Measurements from ENCODE around the gene ANAPC4.

ANAPC4 gene

DNA sequence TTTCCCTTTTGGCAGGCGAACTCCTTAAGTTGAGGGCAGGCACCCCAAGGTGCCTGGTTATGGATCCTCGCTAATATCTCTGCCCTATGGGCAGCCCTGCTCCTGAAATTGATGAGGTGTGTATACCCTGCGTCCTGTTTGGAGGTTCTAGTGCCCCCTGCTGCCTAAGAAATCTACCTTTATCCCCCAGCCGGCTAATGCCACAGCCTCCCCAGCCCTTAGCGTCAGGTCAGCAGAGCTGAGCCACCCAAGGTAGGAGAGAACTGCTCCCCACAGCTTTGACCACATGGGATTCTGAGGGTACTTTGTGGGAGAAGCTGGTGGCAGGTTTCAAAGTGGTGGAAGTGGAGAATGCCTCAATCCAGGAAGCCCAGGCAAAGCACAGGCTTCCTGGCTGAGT is 50.8 kb downstream of the ANAPC4 start:
- DNase-seq (ENCODE audit: insufficient read length, low spot score) (no peak), FAIRE-seq (no peak)

DNA sequence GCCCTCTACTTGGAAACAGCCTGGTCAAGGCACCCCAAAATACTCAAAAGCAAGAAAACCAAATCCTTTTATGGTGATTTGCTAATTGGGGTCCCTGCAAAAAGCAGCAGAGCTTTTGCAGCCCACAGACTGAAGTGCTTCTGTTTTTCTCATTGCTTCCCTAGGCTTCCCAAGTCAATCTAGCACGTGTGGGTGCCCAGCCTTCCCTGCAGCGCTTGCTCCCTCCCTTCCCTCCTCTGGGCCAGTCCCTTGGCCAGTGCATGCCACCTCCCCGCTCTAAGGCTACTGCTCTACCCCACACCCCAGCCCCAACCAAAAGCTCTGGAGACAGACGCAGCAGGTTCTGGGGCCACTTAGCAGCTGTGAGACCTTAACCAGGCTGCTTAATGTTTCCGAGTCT is 53.6 kb downstream of the ANAPC4 start:
- FAIRE-seq (no peak), DNase-seq (ENCODE audit: insufficient read length, low spot score) (no peak)

DNA sequence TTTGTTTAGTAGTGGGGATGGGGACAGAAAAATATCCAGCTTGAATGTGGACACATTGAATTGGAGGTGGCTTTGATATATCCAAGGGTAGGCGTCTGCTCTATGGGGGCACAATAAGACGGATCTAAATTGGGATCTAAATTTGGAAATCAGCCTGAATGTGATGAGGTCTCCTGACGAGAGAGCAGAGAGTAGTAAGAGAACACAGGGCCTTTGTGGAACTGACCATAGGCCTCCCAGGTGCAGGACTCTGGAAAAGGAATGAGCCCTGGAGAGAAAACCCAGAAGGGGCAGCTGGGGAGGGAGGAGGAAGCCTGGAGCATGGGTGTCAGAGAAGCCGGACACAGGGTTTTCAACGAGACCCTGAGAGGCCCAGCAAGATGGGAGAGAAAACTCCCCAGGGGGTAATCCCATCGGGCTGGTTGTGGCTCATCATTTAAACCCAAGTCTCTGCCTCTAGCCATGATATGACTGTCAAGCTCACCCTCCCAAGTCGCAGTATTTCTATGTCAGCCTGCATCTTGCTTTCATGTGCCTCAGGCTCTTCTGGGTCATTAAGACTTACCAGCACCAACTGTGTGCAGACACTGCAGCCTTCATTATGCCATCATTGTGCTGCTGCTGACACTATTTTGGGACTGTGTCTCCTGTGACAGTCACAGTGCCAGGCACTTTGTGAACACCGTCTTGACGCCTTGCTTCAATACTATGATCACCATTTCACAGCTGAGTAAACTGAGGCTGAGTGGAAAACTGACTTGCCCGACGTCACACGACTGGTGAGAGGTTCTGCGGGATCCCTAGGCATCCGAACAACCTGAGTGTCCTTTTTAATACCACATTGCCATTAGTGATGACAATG is 57.1 kb downstream of the ANAPC4 start:
- DNase-seq (ENCODE audit: insufficient read length, low spot score) (no peak), FAIRE-seq (no peak)

DNA sequence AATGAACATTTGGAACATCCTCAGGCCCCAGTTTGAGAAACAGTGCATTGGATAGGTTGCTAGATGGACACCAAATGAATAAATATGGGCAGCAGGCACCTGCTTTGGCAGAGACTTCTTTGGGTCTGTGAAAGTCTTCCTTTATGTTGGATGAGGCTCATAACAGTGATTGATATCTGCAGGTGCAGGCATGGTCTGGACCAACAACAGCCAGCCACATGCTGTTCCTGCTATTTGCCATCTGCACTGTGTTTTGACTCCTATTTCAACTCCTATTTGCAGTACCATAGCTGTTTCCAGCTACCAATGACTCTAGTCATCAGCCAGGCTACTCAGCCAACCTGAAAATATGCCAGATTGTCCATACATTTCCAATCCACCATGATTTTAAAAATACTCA is 60.9 kb downstream of the ANAPC4 start:
- no peak for DNase-seq (ENCODE audit: insufficient read length, low spot score)

DNA sequence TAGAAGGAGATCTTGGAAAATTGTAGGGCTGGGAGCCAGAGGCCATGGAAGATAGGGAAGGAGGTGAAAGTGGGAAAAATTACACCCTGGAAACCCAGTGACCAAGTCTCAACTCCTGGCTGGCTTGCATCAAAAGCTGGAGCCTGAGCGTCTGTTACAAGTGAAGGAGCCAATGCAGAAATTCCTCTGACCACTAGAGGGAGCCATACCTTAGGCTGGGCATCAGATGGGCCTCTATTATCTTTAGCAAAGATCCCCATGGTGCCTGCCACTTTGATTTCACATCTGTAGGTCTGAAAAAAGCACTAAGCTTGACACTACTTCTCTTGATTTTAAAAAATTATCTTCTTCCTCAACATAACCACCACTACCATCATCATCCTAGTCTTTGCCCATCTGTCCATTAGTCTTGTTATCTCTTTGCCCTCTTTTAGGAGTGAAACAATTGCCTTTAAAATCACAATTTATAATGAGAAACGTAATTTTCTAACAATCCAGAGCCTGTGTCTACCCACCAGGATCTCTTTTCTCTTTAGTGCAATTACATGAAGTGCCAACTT is 62.9 kb downstream of the ANAPC4 start:
- peak; percentile 40 for FAIRE-seq

More for the DNA sequence above, 60.9 kb downstream of the ANAPC4 start:
- no peak for FAIRE-seq

DNA sequence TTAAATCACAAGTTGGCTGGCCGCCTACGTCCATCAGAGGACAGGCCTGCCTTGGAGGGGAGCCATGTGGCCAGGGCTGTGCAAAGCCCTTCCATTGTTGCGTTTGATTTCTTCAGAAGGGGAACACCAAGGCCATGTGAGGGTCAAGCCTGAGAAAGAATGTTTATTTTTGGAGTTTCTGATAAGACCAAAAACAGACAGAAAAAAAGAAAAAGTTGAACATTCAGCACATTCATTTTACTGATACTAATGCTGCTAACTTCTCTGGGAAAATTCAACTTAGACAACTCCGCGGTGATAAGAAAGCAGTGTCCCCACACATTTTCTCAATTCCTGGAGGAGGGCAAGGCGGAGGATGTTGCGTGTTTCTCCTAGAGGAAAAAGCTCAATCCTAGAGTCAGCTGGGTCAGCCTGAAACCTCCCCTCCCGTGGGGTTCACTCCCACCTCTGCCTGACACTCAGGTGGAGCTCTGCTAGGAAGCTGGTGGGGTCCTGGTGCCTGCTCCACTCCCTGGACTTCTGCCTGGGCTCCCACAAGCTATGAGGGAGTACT is 63.5 kb downstream of the ANAPC4 start:
- no peak for DNase-seq (ENCODE audit: insufficient read length, low spot score)
- FAIRE-seq = no peak

More for the DNA sequence above, 62.9 kb downstream of the ANAPC4 start:
- peak; percentile 73 for DNase-seq (ENCODE audit: insufficient read length, low spot score)

DNA sequence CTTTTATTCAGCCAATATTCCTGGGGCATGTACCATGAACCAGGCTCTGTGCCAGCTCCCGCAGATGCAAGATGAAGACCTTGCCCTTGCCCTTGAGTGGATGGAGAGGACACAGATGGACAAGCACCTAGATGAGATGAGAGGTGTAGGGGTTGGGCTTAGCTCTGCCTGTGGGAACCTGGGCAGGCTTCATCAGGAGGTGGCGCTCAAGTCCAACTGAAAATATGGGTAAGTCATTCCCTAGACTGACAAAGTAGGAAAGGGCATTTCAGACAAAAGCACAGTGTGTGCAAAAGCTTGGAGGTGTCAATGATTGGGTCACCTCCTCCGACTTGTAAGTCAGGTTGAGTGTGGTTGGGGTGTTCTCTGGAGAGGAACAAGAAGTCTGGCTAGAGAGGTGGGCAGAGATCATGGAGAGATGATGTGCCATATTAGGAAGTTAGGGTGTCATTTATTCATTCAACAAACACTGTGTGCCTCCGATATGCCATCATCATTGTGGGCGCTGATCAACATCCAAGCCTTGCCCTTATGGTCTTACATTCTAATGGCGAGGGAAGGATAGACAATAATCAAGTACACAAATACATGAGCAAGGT is 64.6 kb downstream of the ANAPC4 start:
- DNase-seq (ENCODE audit: insufficient read length, low spot score) (no peak), FAIRE-seq (no peak)

DNA sequence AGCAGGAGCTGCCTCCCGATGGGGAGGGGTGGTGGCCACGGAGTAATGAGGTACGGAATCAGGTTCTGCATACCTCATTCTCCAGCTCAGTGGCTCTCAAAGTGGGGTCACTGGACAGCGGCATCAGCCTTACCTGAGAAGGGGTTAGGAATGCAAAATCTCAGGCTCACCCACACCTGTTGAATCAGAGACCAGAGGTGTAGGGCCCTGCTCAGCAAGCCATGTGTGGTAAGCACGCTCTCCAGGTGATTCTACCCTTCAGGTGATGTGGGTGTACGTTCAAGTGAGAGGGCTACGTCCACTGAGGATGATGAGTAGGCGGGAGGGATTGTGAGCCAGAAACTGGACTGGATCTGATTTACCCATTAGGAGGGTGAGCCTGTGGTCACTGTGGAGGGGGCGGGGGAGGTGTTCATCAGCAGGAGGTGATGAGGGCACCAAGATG is 65.8 kb downstream of the ANAPC4 start:
- DNase-seq (ENCODE audit: insufficient read length, low spot score) (no peak), FAIRE-seq (no peak)

DNA sequence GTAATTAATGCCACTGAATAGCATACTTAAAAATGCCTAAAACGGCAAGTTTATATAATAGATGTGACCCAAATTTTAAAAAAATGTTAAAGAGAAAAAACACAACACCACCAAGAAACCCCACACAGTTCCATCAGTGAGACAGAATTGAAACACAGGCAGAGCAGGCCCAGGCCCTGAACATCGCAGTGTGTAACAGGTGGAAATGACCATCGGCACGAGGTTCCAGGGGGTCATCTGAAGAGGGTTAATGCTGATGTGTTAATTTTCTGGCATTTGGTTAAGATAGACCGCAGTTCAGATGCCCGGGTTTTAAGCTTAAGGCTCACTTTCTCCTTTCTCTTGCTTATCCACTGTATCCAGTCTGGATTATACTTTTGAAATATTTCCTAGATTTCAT is 66.8 kb downstream of the ANAPC4 start:
- FAIRE-seq (no peak), DNase-seq (ENCODE audit: insufficient read length, low spot score) (no peak)

DNA sequence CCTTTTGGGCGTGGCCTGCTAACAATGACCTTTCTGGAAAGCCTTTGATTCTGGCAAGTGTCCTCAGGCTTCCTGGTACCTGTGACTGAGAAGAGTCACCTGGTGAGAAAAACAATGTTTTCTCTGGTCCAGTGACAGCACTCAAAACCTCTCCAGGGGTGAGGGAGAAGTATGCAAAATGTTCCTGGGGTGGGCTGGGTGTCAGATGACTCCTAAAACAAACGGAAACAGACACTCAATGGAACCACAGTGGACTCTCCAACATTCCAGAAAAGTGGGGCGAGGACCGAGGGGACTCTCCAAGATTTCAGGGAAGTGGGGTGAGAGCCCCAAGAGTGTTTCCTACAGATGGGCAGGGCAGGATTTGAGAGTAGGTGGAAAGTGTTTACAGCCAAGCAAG is 69.5 kb downstream of the ANAPC4 start:
- FAIRE-seq = no peak

DNA sequence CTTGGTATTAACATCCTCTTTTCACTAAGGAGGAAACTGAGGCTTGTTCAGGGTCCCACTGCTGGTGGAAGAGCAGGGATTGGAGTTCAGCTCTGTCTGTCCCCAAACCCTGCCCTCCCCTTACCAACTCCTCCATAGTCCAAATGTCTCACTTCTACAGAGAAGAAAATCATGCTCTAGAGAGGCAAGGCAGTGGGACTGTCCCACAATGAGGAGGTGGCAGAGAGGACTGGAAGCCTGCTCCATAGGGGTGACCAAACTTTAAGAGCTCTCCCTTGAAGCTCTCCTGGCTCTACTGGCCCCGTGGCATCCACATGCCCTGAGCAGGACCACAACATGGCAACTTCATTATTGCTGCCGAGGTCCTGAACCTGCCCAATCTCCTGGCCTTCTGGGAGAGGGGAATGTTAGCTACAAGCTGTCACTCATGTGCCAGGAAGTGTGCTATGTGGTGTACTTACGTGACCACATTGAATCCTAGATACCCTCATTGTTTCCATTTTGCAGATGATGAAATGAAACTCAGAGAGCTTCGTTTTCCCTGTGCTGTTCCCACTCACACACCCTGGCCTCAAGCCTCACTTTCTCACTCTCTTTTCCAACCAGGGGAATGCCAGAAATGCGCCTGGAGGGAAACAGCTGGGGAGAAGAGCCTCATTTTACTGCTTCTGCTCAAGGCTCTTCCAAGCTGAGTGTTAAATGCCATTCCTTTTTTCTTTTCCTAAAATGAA is 71.5 kb downstream of the ANAPC4 start:
- no peak for DNase-seq (ENCODE audit: insufficient read length, low spot score)
- no peak for FAIRE-seq

More for the DNA sequence above, 69.5 kb downstream of the ANAPC4 start:
- no peak for DNase-seq (ENCODE audit: insufficient read length, low spot score)

DNA sequence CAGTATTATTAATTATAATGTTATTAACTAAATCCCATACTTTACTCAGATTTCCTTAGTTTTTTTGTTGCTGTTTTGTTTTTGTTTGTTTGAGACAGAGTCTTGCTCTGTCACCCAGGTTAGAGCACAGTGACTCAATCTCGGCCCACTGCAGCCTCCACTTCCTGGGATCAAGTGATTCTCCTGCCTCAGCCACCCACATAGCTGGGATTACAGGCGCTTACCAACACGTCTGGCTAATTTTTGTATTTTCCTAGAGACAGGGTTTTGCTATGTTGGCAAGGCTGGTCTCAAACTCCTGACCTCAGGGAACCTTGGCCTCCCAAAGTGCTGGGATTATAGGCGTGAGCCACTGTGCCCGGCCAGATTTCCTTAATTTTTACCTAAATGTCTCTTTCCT is 72.2 kb downstream of the ANAPC4 start:
- no peak for DNase-seq (ENCODE audit: insufficient read length, low spot score)
- FAIRE-seq = no peak

DNA sequence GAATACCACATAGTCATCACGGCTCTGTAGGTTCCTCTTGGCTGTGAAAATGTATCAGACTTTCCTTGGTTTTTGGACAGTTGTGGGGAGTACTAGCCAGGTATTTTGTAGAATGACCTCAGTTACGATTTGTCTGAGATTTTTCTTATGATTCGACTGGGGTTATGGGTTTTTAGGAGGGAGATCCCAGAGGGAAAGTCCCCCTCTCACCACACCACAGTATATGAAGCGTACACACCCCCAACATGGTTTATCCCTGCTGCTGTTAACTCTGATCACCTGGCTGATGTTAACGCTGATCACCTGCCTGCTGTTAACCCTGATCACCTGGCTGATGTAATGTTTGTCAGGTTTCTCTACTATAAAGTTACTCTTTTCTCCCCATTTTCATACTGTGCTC is 72.6 kb downstream of the ANAPC4 start:
- FAIRE-seq (no peak), DNase-seq (ENCODE audit: insufficient read length, low spot score) (no peak)

DNA sequence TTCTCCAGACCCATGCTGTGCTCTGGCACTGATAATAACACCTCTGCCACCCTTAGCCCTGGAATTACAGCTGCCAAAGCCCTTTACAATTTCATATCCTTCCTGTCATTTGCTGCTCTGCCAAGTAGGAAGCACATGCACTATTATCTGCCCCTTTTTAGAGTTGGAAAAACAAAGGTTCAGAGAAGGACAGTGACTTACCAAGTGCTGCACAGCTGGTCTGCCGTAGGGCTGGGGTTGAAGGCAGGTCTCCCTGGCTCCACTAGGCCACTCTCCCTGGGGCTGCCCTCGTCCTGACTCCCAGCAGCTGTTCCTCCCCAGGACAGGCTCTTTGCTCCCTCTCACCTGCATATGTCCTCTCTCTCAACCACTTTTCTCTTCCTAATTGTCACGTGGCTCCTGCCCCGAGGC is 73.4 kb downstream of the ANAPC4 start:
- no peak for DNase-seq (ENCODE audit: insufficient read length, low spot score)
- no peak for FAIRE-seq

DNA sequence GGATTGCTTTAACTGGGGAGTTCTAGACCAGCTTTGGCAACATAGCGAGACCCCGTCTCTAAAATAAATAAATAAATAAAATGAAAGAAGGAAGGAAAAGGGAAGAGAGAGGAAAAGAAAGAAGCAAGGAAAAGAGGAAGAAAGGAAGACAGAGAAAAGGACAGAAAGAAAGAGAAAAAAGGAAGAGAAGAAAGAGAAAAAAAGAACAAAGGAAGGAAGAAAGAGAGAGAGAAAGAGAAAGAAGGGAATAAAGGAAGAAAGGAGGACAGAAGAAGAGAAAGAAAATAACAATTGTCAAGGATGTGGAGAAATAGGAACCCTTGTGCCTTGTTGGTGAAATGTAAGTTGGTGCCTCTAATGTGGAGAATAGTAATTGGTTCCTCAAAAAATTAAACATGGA is 74.6 kb downstream of the ANAPC4 start:
- no peak for FAIRE-seq
- DNase-seq (ENCODE audit: insufficient read length, low spot score) = no peak

DNA sequence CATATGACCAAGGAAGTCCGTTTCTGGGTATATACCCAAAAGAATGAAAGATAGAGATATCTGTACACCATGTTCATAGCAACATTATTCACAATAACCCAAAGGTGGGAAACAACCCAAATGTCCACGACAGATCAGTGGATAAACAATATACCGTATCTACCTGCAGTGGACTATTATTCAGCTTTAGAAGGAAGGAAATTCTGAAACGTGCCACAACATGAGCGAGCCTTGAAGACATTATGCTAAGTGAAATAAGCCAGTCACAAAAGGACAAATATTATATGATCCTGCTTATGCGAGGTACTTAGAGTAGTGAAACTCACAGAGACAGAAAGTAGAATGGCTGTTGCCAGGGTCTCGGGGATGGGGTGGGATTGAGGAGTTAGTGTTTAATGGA is 75.0 kb downstream of the ANAPC4 start:
- DNase-seq (ENCODE audit: insufficient read length, low spot score) (no peak), FAIRE-seq (no peak)

DNA sequence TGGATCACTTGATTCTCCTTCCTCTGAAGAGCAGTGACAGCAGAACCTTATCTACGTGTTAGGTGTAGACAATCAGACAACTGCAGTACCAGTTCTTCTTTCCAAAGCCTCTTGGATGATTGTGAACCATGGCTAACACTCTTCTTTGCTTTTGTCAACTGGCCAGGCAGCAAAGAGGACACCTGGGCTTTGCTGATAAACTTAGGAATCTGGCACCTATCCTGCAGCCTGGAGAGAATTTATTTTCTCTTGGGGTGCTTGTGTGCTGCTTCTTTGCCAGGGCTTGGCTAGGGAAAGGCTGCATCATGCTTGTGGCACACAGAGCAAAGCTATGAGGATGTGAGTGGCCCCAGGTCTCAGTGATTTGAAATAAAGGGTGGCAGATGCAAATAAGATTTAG is 77.4 kb downstream of the ANAPC4 start:
- no peak for DNase-seq (ENCODE audit: insufficient read length, low spot score)
- no peak for FAIRE-seq

DNA sequence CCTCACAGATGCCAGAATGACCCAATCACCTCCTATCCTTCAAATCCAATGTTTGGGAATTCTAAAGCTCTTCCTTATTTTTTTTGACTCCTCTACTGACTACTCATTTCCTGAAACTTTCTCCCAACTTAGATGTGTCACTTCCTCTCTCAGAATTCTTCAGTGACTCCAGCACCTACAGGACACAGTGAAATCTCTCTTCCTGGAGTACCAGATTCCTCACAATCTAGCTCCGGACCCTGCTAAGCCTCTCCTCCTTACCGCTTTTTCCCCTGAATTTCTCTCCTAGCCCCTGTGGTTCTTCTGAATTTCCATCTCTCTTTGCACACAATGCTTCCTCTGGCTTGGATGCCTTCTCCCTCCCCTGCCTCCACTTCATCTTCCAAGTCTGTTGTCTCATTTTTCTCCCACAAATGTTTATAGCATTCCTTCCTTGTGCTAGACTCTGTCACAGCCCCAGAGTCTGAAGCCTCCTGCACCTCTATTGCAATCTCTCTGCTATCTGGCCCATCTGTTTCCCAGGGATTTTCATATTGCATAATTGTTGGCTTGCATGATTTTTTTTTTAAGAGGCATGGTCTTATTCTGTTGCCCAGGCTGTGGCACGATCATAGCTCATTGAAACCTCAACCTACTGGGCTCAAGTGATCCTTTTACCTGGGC is 80.1 kb downstream of the ANAPC4 start:
- DNase-seq (ENCODE audit: insufficient read length, low spot score) (no peak), FAIRE-seq (no peak)

DNA sequence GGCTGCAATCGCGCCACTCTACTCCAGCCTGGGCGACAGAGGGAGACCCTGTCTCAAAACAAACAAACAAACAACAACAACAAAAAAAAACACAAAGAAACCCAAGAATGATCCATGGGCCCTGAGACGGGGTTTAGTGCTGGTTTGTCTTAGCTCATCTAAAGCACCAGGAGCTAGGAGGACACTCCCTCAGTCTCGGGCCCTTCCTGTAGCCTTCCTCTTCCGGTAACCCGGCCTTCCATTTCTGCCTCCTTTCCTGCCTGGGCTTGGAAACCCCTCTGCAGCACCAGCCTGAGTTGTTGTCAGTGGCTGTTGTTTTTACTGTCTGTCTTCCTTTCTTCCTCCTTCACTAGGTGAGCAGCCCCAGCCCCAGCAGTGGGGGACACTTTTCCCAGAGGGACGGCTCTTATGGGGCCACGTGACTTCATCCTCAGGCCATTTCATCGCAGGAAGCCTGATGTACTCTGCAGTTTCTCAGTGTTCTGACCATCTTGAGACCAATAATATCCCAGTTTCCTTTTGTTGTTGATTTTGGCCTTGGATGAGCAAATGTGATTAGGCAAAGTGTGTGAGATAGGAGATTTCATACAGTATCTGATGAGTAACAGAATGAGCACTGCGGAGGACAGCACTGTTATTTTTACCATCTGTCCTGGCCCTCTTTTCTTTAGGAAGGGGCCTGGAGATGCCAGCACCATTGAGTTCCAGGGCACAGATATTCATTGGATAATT is 90.1 kb downstream of the ANAPC4 start:
- FAIRE-seq = no peak
- DNase-seq (ENCODE audit: insufficient read length, low spot score) = no peak

DNA sequence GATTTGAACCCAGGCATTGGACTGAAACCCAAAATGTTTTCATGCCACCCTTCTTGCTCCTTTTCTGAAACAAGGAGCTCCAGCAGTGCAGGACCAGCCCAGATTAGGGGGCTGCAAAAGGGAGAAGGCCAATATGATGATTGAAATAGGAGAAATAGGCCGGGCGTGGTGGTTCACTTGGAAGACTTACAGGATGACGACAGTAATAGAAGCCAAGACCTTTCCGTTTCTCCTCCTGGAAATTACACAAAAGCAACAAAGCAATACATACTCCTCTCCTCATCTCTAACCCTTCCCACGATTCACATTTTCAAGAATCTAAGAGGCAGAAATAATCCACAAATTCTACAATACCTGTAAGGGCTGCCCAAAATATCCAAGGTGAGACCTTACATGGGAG is 90.8 kb downstream of the ANAPC4 start:
- DNase-seq (ENCODE audit: insufficient read length, low spot score) (no peak), FAIRE-seq (no peak)
